Immature natural killer cell (primary cell): ENCODE measurements around the gene COL23A1. TPM values are rescaled to one million over a fixed set of nuclear protein-coding genes. Genes with fewer than 3 reads are reported as not detected.
A peak's percentile ranks its signal among the peaks of the same experiment; 100 is the strongest.

ENCODE experiments used
- DNase-seq, 3 donors: peaks; one replicate each; pipeline ENCODE4 v3.0.0; 2022; ENCODE audit warnings: mixed read lengths in 1 of 3
- H3K27ac Mint-ChIP-seq, 6 donors: one replicate each; pipeline ENCODE4 v1.8.0; 2020; ENCODE audit warnings: mixed read lengths in 6 of 6, mild to moderate bottlenecking in 5 of 6, inconsistent platforms in 4 of 6, moderate library complexity in 3 of 6
- H3K27me3 Mint-ChIP-seq, 3 donors: one replicate each; pipeline ENCODE4 v1.8.0; 2020 to 2021; ENCODE audit warnings: low read depth in 3 of 3, mild to moderate bottlenecking in 3 of 3, mixed read lengths in 3 of 3, moderate library complexity in 3 of 3, inconsistent platforms in 1 of 3
- H3K36me3 Mint-ChIP-seq, 3 donors: one replicate each; pipeline ENCODE4 v1.8.0; 2020; ENCODE audit warnings: mixed read lengths in 3 of 3, inconsistent platforms in 2 of 3, mild to moderate bottlenecking in 2 of 3
- H3K4me1 Mint-ChIP-seq, 2 donors: one replicate each; pipeline ENCODE4 v1.8.0; 2020; ENCODE audit warnings: inconsistent platforms in 2 of 2, mild to moderate bottlenecking in 2 of 2, mixed read lengths in 2 of 2, moderate library complexity in 1 of 2
- H3K4me3 Mint-ChIP-seq, 5 donors: one replicate each; pipeline ENCODE4 v1.8.0; 2020; ENCODE audit warnings: mild to moderate bottlenecking in 5 of 5, mixed read lengths in 5 of 5, inconsistent platforms in 3 of 5, moderate library complexity in 3 of 5
- H3K9me3 Mint-ChIP-seq, 6 donors: one replicate each; pipeline ENCODE4 v1.8.0; 2020; ENCODE audit warnings: mild to moderate bottlenecking in 6 of 6, mixed read lengths in 6 of 6, inconsistent platforms in 4 of 6, moderate library complexity in 3 of 6
- polyA plus RNA-seq, 3 donors: library from polyadenylated mRNA; unstranded; fragments of 300-500 nt; fragmentation: Illumina TruSeq; gene quantifications; one replicate each; pipeline ENCODE4 v1.2.3, GENCODE V29; 2021

Gene COL23A1
- polyA plus RNA-seq, 3 donors from 2014 or later = 0.40 to 0.78 TPM; not detected in 1

DNA sequence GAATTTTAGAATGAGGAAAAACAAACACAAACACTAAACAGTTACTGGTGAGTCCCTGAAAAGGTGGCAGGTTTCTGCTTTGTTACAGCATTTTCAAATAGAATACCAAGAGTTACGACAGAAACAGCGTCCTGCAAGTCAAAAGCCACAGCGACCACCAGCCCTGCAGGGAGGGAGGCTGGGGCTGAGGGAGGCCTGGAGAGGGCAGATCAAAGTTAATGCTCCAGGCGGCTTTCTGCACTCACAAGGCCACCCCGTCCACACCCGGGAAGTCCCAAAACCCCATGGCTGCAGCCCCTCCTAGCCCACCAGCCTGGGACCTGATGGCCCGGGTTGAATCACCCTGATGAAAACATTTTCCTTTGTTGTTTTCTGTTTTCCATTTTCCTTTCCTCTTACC, 29.3 kb downstream of the COL23A1 start:
- Mint-ChIP-seq H3K4me1 (peaks cover 0 to 12% of the 10 kb centered on the region in 2 donors), H3K36me3 (no peaks in the 10 kb centered on the region), H3K4me3 (no peak overlapping the region), H3K27ac (no peak overlapping the region), H3K27me3 (peaks cover 3 to 22% (median 6%) of the 10 kb centered on the region in 3 donors), H3K9me3 (no peaks in the 10 kb centered on the region)
- no peak for DNase-seq

GRCh38 chr5:178557416-178557815, 32.8 kb downstream of the COL23A1 start:
- Mint-ChIP-seq H3K36me3 (no peaks in the 10 kb centered on the region), H3K27ac (no peak overlapping the region), H3K4me3 (no peak overlapping the region), H3K4me1 (peaks cover 0 to 12% of the 10 kb centered on the region in 2 donors), H3K9me3 (no peaks in the 10 kb centered on the region), H3K27me3 (peaks cover 0 to 10% (median 8%) of the 10 kb centered on the region in 3 donors)
- no peak for DNase-seq

GRCh38 chr5:178555771-178556211, 34.4 kb downstream of the COL23A1 start:
- Mint-ChIP-seq H3K36me3 (no peaks in the 10 kb centered on the region), H3K27me3 (peaks cover 0 to 9% (median 9%) of the 10 kb centered on the region in 3 donors), H3K9me3 (no peaks in the 10 kb centered on the region), H3K4me3 (no peak overlapping the region), H3K4me1 (peaks cover 0 to 7% of the 10 kb centered on the region in 2 donors), H3K27ac (no peak overlapping the region)
- DNase-seq = no peak

DNA sequence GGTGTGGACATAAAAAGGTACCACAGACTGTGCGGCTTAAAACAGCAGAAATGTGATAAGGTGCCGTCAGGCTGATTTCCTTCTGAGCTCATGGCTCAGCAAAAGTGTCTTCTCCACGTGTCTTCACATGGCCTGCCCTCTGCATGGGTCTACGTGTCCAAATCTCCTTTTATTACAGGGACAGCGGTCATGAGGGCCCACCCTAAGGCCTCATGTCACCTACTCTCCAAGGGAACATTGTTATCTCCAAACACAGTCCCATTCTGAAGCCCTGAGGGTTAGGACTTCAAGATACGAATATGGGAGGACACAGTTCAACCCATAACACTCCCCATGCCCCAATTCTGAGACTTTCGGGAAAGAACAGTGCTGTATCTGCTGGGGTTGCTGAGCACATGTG, 35.2 kb downstream of the COL23A1 start:
- Mint-ChIP-seq H3K9me3 (no peaks in the 10 kb centered on the region), H3K4me1 (no peaks in the 10 kb centered on the region), H3K4me3 (no peak overlapping the region), H3K27ac (no peak overlapping the region), H3K27me3 (peaks cover 0 to 9% (median 9%) of the 10 kb centered on the region in 3 donors), H3K36me3 (no peaks in the 10 kb centered on the region)
- DNase-seq = no peak

DNA sequence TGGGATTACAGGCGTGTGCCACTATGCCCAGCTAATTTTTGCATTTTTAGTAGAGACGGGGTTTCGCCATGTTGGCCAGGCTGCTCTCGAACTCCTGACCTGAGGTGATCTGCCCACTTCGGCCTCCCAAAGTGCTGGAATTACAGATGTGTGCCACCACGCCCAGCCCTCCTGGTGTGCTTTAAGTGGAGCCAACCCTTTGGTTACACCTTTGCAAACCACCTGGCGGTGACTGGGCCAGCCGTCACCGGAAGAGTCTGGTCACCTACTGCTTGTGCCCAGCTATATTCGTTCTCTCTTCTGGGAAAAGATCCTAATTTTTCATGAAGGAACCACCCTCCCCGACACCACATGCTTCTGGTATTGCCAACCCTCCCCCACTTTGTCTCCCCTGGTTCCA, 35.9 kb downstream of the COL23A1 start:
- H3K27me3 Mint-ChIP-seq = peaks cover 0 to 8% (median 6%) of the 10 kb centered on the region in 3 donors
- H3K4me1 Mint-ChIP-seq = no peaks in the 10 kb centered on the region
- no peak for DNase-seq
- no peak overlapping the region for H3K27ac Mint-ChIP-seq
- H3K9me3 Mint-ChIP-seq = no peaks in the 10 kb centered on the region
- no peaks in the 10 kb centered on the region for H3K36me3 Mint-ChIP-seq
- H3K4me3 Mint-ChIP-seq = no peak overlapping the region

GRCh38 chr5:178553517-178553916, 36.7 kb downstream of the COL23A1 start:
- no peak overlapping the region for H3K4me3 Mint-ChIP-seq
- H3K27ac Mint-ChIP-seq = no peak overlapping the region
- H3K36me3 Mint-ChIP-seq = no peaks in the 10 kb centered on the region
- DNase-seq = no peak
- peaks cover 0 to 6% (median 5%) of the 10 kb centered on the region in 3 donors for H3K27me3 Mint-ChIP-seq
- peaks cover 0 to 2% of the 10 kb centered on the region in 2 donors for H3K4me1 Mint-ChIP-seq
- no peaks in the 10 kb centered on the region for H3K9me3 Mint-ChIP-seq

GRCh38 chr5:178551468-178551867, 38.7 kb downstream of the COL23A1 start:
- H3K9me3 Mint-ChIP-seq = no peaks in the 10 kb centered on the region
- no peaks in the 10 kb centered on the region for H3K36me3 Mint-ChIP-seq
- peaks cover 0 to 6% (median 3%) of the 10 kb centered on the region in 3 donors for H3K27me3 Mint-ChIP-seq
- H3K27ac Mint-ChIP-seq = no peak overlapping the region
- peaks cover 2 to 8% of the 10 kb centered on the region in 2 donors for H3K4me1 Mint-ChIP-seq
- DNase-seq = no peak
- no peak overlapping the region for H3K4me3 Mint-ChIP-seq

DNA sequence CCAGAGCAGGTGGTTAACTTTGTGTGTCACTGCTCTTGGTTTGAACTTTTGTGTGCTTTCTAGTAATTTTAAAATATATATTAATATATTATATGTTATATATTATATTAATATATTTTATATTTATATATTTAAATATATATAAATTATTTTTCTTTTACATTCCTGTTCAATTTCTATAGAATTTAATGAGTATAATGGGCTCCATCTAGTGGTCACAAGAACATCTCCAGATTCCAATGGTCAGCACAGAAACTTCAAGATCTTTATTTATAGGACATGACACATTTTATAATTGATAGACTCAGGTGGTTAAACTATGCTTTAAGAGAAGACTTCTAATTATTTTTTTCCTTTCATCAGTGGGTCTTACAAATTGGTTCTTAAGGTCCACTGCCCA, 39.1 kb downstream of the COL23A1 start:
- DNase-seq = peak in 1 of 3 donors; percentile 3
- H3K27ac Mint-ChIP-seq = no peak overlapping the region
- H3K9me3 Mint-ChIP-seq = no peaks in the 10 kb centered on the region
- H3K36me3 Mint-ChIP-seq = no peaks in the 10 kb centered on the region
- H3K4me3 Mint-ChIP-seq = no peak overlapping the region
- H3K4me1 Mint-ChIP-seq = peaks cover 2 to 8% of the 10 kb centered on the region in 2 donors
- peaks cover 0 to 6% (median 5%) of the 10 kb centered on the region in 3 donors for H3K27me3 Mint-ChIP-seq

- Mint-ChIP-seq H3K4me3 (no peak overlapping the region), H3K4me1 (peaks cover 2 to 8% of the 10 kb centered on the region in 2 donors), H3K9me3 (no peaks in the 10 kb centered on the region), H3K27ac (no peak overlapping the region), H3K27me3 (peaks cover 0 to 5% (median 5%) of the 10 kb centered on the region in 3 donors), H3K36me3 (no peaks in the 10 kb centered on the region)
- DNase-seq = no peak
These were observed 41.4 kb downstream of the COL23A1 start for GRCh38 chr5:178548746-178549145.

GRCh38 chr5:178547753-178548415, 42.3 kb downstream of the COL23A1 start:
- Mint-ChIP-seq H3K4me1 (peaks cover 2 to 8% of the 10 kb centered on the region in 2 donors), H3K27ac (peak overlapping the region in 2 of 6 donors; percentile 4 to 54), H3K9me3 (no peaks in the 10 kb centered on the region), H3K27me3 (peaks cover 0 to 5% (median 4%) of the 10 kb centered on the region in 3 donors), H3K36me3 (no peaks in the 10 kb centered on the region), H3K4me3 (no peak overlapping the region)
- no peak for DNase-seq

GRCh38 chr5:178547052-178547666, 43.0 kb downstream of the COL23A1 start:
- H3K4me3 Mint-ChIP-seq = no peak overlapping the region
- H3K9me3 Mint-ChIP-seq = no peaks in the 10 kb centered on the region
- no peaks in the 10 kb centered on the region for H3K36me3 Mint-ChIP-seq
- H3K4me1 Mint-ChIP-seq = peaks cover 2 to 8% of the 10 kb centered on the region in 2 donors
- peaks cover 2 to 6% (median 3%) of the 10 kb centered on the region in 3 donors for H3K27me3 Mint-ChIP-seq
- DNase-seq = no peak
- peak overlapping the region in 1 of 6 donors; percentile 36 for H3K27ac Mint-ChIP-seq

GRCh38 chr5:178546675-178547033, 43.5 kb downstream of the COL23A1 start:
- Mint-ChIP-seq H3K27me3 (peaks cover 2 to 3% (median 3%) of the 10 kb centered on the region in 3 donors), H3K4me3 (no peak overlapping the region), H3K9me3 (no peaks in the 10 kb centered on the region), H3K36me3 (no peaks in the 10 kb centered on the region), H3K4me1 (peaks cover 2 to 8% of the 10 kb centered on the region in 2 donors), H3K27ac (no peak overlapping the region)
- DNase-seq = no peak

DNA sequence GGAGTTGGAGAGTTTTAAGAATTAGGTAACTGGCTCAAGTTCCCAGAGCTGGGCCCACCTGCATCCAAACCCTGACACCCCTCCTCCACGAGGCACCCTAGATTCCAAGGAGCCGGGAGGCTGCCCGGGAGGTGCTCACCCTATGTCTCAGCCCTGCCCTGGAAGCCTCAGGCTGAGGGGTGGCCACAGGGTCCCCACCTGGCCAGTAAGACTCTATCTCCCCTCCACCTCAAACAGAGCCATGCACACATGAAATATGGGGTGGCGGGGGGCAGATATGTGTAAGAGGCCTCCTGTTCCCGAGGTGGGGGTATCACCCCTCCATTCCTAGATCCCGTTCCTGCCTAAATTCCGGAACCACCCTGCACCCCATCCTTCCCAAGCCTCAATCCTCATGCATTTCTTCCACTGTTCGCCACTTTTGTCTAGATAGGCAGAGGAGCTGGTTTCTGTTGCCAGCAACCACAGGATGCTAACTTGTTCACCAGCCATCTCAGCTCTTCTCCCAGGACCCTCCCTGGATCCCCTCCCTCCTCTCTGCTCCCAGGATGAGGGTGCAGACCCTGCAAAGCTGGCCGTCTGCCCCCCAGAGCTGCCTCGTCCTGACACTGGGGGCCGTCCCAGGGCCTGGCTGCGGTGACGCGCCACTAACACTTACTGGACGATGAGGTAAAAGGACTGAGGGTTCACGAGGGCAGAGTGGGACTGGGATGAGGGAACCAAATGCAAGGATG, 44.1 kb downstream of the COL23A1 start:
- Mint-ChIP-seq H3K9me3 (no peaks in the 10 kb centered on the region), H3K4me1 (peaks cover 2 to 8% of the 10 kb centered on the region in 2 donors), H3K4me3 (no peak overlapping the region), H3K36me3 (no peaks in the 10 kb centered on the region), H3K27me3 (peaks cover 2 to 3% (median 3%) of the 10 kb centered on the region in 3 donors), H3K27ac (no peak overlapping the region)
- DNase-seq = no peak

- Mint-ChIP-seq H3K27me3 (peaks cover 2 to 3% (median 3%) of the 10 kb centered on the region in 3 donors), H3K4me1 (peaks cover 2 to 8% of the 10 kb centered on the region in 2 donors), H3K9me3 (no peaks in the 10 kb centered on the region), H3K36me3 (no peaks in the 10 kb centered on the region), H3K4me3 (no peak overlapping the region), H3K27ac (no peak overlapping the region)
- no peak for DNase-seq
These were observed 45.0 kb downstream of the COL23A1 start for GRCh38 chr5:178545176-178545575.
